H1 (cell line): ENCODE data around the gene CDH12. TPM values are rescaled to one million over a fixed set of nuclear protein-coding genes. Genes with fewer than 3 reads are reported as not detected.

ENCODE experiments used
- CTCF ChIA-PET: fragments of 300-600 bp; sonication (Branson Sonifier 250); formaldehyde crosslinking; loops from one replicate; lab custom pipeline; 2021; ENCODE audit not compliant: partially characterized antibody; lab: Charles Lee
- POLR2A ChIA-PET: fragments of 300-600 bp; sonication (Branson Sonifier 250); formaldehyde crosslinking; loops from one replicate; lab custom pipeline; 2021; ENCODE audit warnings: inconsistent platforms; ENCODE audit not compliant: partially characterized antibody; lab: Charles Lee
- DNase-seq, 2 experiments: peaks; one replicate each; pipeline versions ENCODE4 v3.0.0 to v3.0.0-alpha.2; 2010 to 2022; ENCODE audit warnings: low spot score in 2 of 2, low read depth in 1 of 2, mixed read lengths in 1 of 2
- FAIRE-seq: peaks from 2 replicates; lab custom pipeline; 2011; peaks lifted over from hg19 to GRCh38; lab: Jason Lieb, UNC
- H2AFZ ChIP-seq: 2 replicates; pipeline ENCODE4 v1.8.1; 2012; ENCODE audit warnings: low read length, inconsistent platforms
- H2AK5ac ChIP-seq: 2 replicates; pipeline ENCODE4 v1.6.1; 2013; ENCODE audit warnings: low read depth, low read length
- H2BK120ac ChIP-seq: replicated peaks from 2 replicates; pipeline ENCODE3; 2013; ENCODE audit warnings: low read depth, low read length, inconsistent platforms
- H2BK12ac ChIP-seq: 2 replicates; pipeline ENCODE4 v1.6.1; 2013; ENCODE audit warnings: low read depth, low read length
- H2BK15ac ChIP-seq: 2 replicates; pipeline ENCODE4 v1.6.1; 2013; ENCODE audit warnings: low read length
- H2BK20ac ChIP-seq: 2 replicates; pipeline ENCODE4 v1.6.1; 2013; ENCODE audit warnings: low read length
- H2BK5ac ChIP-seq: 2 replicates; pipeline ENCODE4 v1.6.1; 2013; ENCODE audit warnings: low read depth, low read length
- H3K14ac ChIP-seq: 2 replicates; pipeline ENCODE4 v1.6.1; 2013; ENCODE audit warnings: inconsistent platforms; ENCODE audit not compliant: insufficient read length
- H3K18ac ChIP-seq: 2 replicates; pipeline ENCODE4 v1.6.1; 2013; ENCODE audit warnings: low read length; ENCODE audit errors: extremely low read depth
- H3K23ac ChIP-seq: 2 replicates; pipeline ENCODE4 v1.6.1; 2013; ENCODE audit warnings: inconsistent platforms; ENCODE audit not compliant: insufficient read length
- H3K23me2 ChIP-seq: 2 replicates; pipeline ENCODE4 v1.6.1; 2013; ENCODE audit warnings: low read depth, low read length
- H3K27ac ChIP-seq: 2 replicates; pipeline ENCODE4 v1.6.1; 2011; ENCODE audit warnings: low read depth, low read length, inconsistent platforms
- H3K27me3 ChIP-seq, 4 experiments: replicated peaks in 1 of 4; 1 replicate in 1 of 4; 2 replicates in 3 of 4; pipeline versions ENCODE4 v1.6.1 to v1.8.1; 2011 to 2013; ENCODE audit warnings: low read length in 3 of 4, mild to moderate bottlenecking in 3 of 4, inconsistent platforms in 2 of 4, mixed read lengths in 2 of 4, moderate library complexity in 1 of 4; ENCODE audit not compliant: control insufficient read depth in 3 of 4, insufficient read depth in 3 of 4; ENCODE audit errors: extremely low read depth in 1 of 4
- H3K36me3 ChIP-seq, 4 experiments: 2 replicates each; pipeline versions ENCODE4 v1.6.1 to v1.8.1; 2011 to 2013; ENCODE audit warnings: mild to moderate bottlenecking in 4 of 4, low read length in 3 of 4, moderate library complexity in 2 of 4, control low read depth in 1 of 4, inconsistent platforms in 1 of 4; ENCODE audit not compliant: insufficient read depth in 4 of 4, control insufficient read depth in 2 of 4
- H3K4ac ChIP-seq: replicated peaks from 2 replicates; pipeline ENCODE3; 2013; ENCODE audit warnings: low read length, low read depth, mixed read lengths, inconsistent platforms; ENCODE audit not compliant: insufficient read length
- H3K4me1 ChIP-seq, 4 experiments: replicated peaks in 1 of 4; 1 replicate in 1 of 4; 2 replicates in 3 of 4; pipeline versions ENCODE4 v1.6.1 to v1.8.1; 2011 to 2013; ENCODE audit warnings: low read length in 3 of 4, inconsistent platforms in 2 of 4, mixed read lengths in 1 of 4; ENCODE audit not compliant: insufficient read depth in 4 of 4, control insufficient read depth in 3 of 4
- H3K4me2 ChIP-seq, 2 experiments: 2 replicates each; pipeline versions ENCODE4 v1.6.1 to v1.8.1; 2011 to 2013; ENCODE audit warnings: low read depth in 2 of 2, low read length in 2 of 2, control low read depth in 1 of 2, inconsistent platforms in 1 of 2, mild to moderate bottlenecking in 1 of 2; ENCODE audit not compliant: insufficient read depth in 1 of 2
- H3K4me3 ChIP-seq, 4 experiments: fragments of 200-600, 300-600 bp in 1 of 4; sonication (generic), shearing (Covaris generic), sonication (Bioruptor Twin) in 1 of 4; 2 replicates each; pipeline versions ENCODE4 v1.5.1 to v1.8.1; 2011 to 2016; ENCODE audit warnings: low read length in 4 of 4, low read depth in 3 of 4, control low read depth in 2 of 4, inconsistent platforms in 2 of 4, mild to moderate bottlenecking in 2 of 4, mixed read lengths in 1 of 4, moderate library complexity in 1 of 4; ENCODE audit not compliant: insufficient read depth in 2 of 4; ENCODE audit errors: extremely low read depth in 1 of 4
- H3K56ac ChIP-seq: replicated peaks from 2 replicates; pipeline ENCODE3; 2013; ENCODE audit warnings: low read depth, mild to moderate bottlenecking, mixed read lengths, low read length, inconsistent platforms; ENCODE audit not compliant: insufficient read length
- H3K79me1 ChIP-seq: 2 replicates; pipeline ENCODE4 v1.6.1; 2013; ENCODE audit warnings: low read depth, low read length, control low read depth
- H3K79me2 ChIP-seq, 2 experiments: 2 replicates each; pipeline versions ENCODE4 v1.6.1 to v1.8.1; 2012 to 2013; ENCODE audit warnings: low read length in 2 of 2, mild to moderate bottlenecking in 2 of 2, inconsistent platforms in 1 of 2; ENCODE audit not compliant: insufficient read depth in 2 of 2, control insufficient read depth in 1 of 2
- H3K9ac ChIP-seq, 4 experiments: replicated peaks in 1 of 4; 1 replicate in 1 of 4; 2 replicates in 3 of 4; pipeline versions ENCODE4 v1.6.1 to v1.8.1; 2011 to 2013; ENCODE audit warnings: low read depth in 3 of 4, low read length in 3 of 4, control low read depth in 2 of 4, mild to moderate bottlenecking in 2 of 4, moderate library complexity in 2 of 4, inconsistent platforms in 1 of 4; ENCODE audit errors: extremely low read depth in 1 of 4
- H3K9me3 ChIP-seq, 2 experiments: 2 replicates each; pipeline versions ENCODE4 v1.6.1 to v1.8.1; 2012 to 2013; ENCODE audit warnings: mild to moderate bottlenecking in 2 of 2, moderate library complexity in 2 of 2, control low read depth in 1 of 2, inconsistent platforms in 1 of 2, low read depth in 1 of 2, low read length in 1 of 2, mixed read lengths in 1 of 2; ENCODE audit not compliant: insufficient read depth in 2 of 2
- H4K20me1 ChIP-seq, 2 experiments: replicated peaks in 1 of 2; 2 replicates each; pipeline versions ENCODE3 to v1.8.1; 2011 to 2013; ENCODE audit warnings: inconsistent platforms in 2 of 2, low read length in 2 of 2, mild to moderate bottlenecking in 1 of 2; ENCODE audit not compliant: insufficient read depth in 2 of 2, control insufficient read depth in 1 of 2
- H4K5ac ChIP-seq: 2 replicates; pipeline ENCODE4 v1.6.1; 2013; ENCODE audit warnings: low read length, low read depth, mixed read lengths, inconsistent platforms; ENCODE audit not compliant: insufficient read length
- H4K8ac ChIP-seq: 2 replicates; pipeline ENCODE4 v1.8.0; 2013; ENCODE audit warnings: mild to moderate bottlenecking, moderate library complexity, low read length, inconsistent platforms; ENCODE audit not compliant: insufficient read depth; ENCODE audit errors: extremely low read depth
- H4K91ac ChIP-seq: replicated peaks from 2 replicates; pipeline ENCODE3; 2013; ENCODE audit warnings: low read length, mixed read lengths, inconsistent platforms; ENCODE audit not compliant: insufficient read length
- ATF3 ChIP-seq: IDR thresholded peaks from 2 replicates; pipeline ENCODE4 v1.6.1; 2011; ENCODE audit warnings: low read depth, mild to moderate bottlenecking, low read length; ENCODE audit not compliant: insufficient read depth
- RFX5 ChIP-seq: IDR thresholded peaks from 2 replicates; pipeline ENCODE4 v1.6.1; 2011; ENCODE audit warnings: low read depth, low read length, improper control_type of control experiment, borderline replicate concordance
- RXRA ChIP-seq: IDR thresholded peaks from 2 replicates; pipeline ENCODE4 v1.6.1; 2011; ENCODE audit warnings: low read depth, mild to moderate bottlenecking, low read length, moderate library complexity; ENCODE audit not compliant: insufficient read depth
- WGBS, 2 experiments: shearing (Covaris generic) in 1 of 2; methylation state at CpG; one replicate each; pipeline versions ENCODE4 v1.1.6 to v1.1.7; 2013 to 2015; ENCODE audit warnings: low lambda C conversion rate in 2 of 2, mixed read lengths in 2 of 2, inconsistent platforms in 1 of 2, low coverage in 1 of 2, missing lambda C conversion rate in 1 of 2; ENCODE audit not compliant: insufficient replicate concordance in 2 of 2, insufficient coverage in 1 of 2, insufficient read length in 1 of 2; ENCODE audit errors: extremely low coverage in 1 of 2, missing lambda C conversion rate in 1 of 2; 5-methylcytosine and 5-hydroxymethylcytosine counted together
- polyA plus RNA-seq, 7 experiments: library from polyadenylated mRNA; depleted of rRNA in 3 of 7; stranded (reverse) in 5 of 7; unstranded in 2 of 7; fragments of >200 nt in 5 of 7; fragments of 200-250 nt in 2 of 7; gene quantifications; 1 replicate in 5 of 7; 2 replicates in 1 of 7; 4 replicates in 1 of 7; pipeline versions ENCODE4 v1.2.1 to v1.2.3, GENCODE V29; 2011 to 2013; ENCODE audit warnings: missing spikeins in 2 of 7, mixed read lengths in 2 of 7
- total RNA-seq: library from RNA; stranded (reverse); fragmentation: NEBNext Ultra II Directional; extraction: Animal tissue kit (Norgen Biotek cat#: 25700); gene quantifications from 2 replicates; pipeline ENCODE4 v1.2.1, GENCODE V29; 2021

CDH12 gene
- total and polyA plus RNA-seq, 2 of the 8 experiments (the other 6 are each of a cell fraction or from before 2014, with no cell fraction given), result 0.03 TPM; not detected in 1

GRCh38 chr5:22372376-22372775, 480.8 kb downstream of the CDH12 start:
- H3K23me2 ChIP-seq, result no peaks in the 10 kb centered on the region
- ChIA-PET POLR2A (no interaction called here), CTCF (no interaction called here)
- H4K91ac ChIP-seq, result no peak overlapping the region
- no peaks in the 10 kb centered on the region for H3K79me2 ChIP-seq
- H3K18ac ChIP-seq, result no peak overlapping the region
- TF ChIP-seq RXRA (no peak), ATF3 (no peak), RFX5 (no peak)
- H3K9me3 ChIP-seq, result no peaks in the 10 kb centered on the region
- H3K36me3 ChIP-seq, result no peaks in the 10 kb centered on the region
- no peak overlapping the region for H2BK20ac ChIP-seq
- H3K27me3 ChIP-seq, result no peaks in the 10 kb centered on the region
- no peaks in the 10 kb centered on the region for H4K20me1 ChIP-seq
- H3K4me2 ChIP-seq, result no peak overlapping the region
- H2BK12ac ChIP-seq, result no peak overlapping the region
- H3K4me3 ChIP-seq, result no peak overlapping the region
- DNase-seq (no peak), FAIRE-seq (no peak)
- H3K14ac ChIP-seq, result no peak overlapping the region
- no peak overlapping the region for H3K27ac ChIP-seq
- no peaks in the 10 kb centered on the region for H3K4me1 ChIP-seq
- 86% methylated on average over 8 of the region's 8 CpGs; no CpG with 5 or more reads in 1 of the 2 experiments for WGBS, 2 experiments
- no peak overlapping the region for H2BK15ac ChIP-seq
- H2AK5ac ChIP-seq, result no peak overlapping the region
- no peak overlapping the region; the same call in 1 of the 2 replicates for H4K8ac ChIP-seq
- no peak overlapping the region for H2BK120ac ChIP-seq
- peak overlapping the region; percentile 76; the same call in 1 of the 2 replicates for H2AFZ ChIP-seq
- no peak overlapping the region for H3K23ac ChIP-seq
- H3K56ac ChIP-seq, result no peak overlapping the region
- H3K4ac ChIP-seq, result no peak overlapping the region
- no peaks in the 10 kb centered on the region for H3K79me1 ChIP-seq
- no peak overlapping the region for H2BK5ac ChIP-seq
- no peak overlapping the region for H4K5ac ChIP-seq
- H3K9ac ChIP-seq, result no peak overlapping the region
